Gastrocnemius medialis (tissue), 4 donors: Measurements from ENCODE around the gene COQ2.

Experiments used
- POLR2A ChIP-seq, 2 donors: fragments of 450-650 bp; IDR thresholded peaks; one replicate each; pipeline ENCODE4 v1.6.1; 2017; ENCODE audit warnings: antibody characterized with exemption in 2 of 2, mild to moderate bottlenecking in 2 of 2, moderate library complexity in 2 of 2
- TF ChIP-seq, protein P1 (sequence below), 5 experiments: fragments of 450-650 bp in 3 of 5; fragments of 200-600 bp in 2 of 5; sonication (generic) in 2 of 5; IDR thresholded peaks in 4 of 5; conservative IDR thresholded peaks in 1 of 5; 1 replicate in 4 of 5; 2 replicates in 1 of 5; pipeline ENCODE4 v1.5.1; 2016 to 2019; ENCODE audit warnings: antibody characterized with exemption in 5 of 5, mild to moderate bottlenecking in 3 of 5, moderate library complexity in 3 of 5

DNA sequence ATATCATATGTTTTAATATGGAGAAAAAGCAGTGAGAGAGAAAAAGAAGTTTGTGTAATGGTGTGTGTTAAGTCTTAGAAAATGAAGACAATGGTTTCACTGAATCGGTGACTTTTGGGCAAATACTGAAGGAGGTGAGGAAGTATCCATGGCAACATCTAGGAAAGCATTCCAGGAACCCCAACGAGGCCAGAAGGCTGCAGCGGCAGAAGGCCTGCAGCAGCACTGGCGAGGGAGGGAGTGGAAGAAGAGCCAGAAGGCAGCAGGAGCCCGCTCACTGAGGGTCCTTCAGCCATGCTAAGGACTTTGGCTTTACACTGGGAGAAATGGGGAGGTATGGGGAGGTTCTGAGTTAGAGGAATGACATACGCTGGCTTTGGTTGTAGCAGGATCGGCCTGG is 26.8 kb downstream of the COQ2 start:
- TF ChIP-seq, protein P1, sequence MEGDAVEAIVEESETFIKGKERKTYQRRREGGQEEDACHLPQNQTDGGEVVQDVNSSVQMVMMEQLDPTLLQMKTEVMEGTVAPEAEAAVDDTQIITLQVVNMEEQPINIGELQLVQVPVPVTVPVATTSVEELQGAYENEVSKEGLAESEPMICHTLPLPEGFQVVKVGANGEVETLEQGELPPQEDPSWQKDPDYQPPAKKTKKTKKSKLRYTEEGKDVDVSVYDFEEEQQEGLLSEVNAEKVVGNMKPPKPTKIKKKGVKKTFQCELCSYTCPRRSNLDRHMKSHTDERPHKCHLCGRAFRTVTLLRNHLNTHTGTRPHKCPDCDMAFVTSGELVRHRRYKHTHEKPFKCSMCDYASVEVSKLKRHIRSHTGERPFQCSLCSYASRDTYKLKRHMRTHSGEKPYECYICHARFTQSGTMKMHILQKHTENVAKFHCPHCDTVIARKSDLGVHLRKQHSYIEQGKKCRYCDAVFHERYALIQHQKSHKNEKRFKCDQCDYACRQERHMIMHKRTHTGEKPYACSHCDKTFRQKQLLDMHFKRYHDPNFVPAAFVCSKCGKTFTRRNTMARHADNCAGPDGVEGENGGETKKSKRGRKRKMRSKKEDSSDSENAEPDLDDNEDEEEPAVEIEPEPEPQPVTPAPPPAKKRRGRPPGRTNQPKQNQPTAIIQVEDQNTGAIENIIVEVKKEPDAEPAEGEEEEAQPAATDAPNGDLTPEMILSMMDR (IDR thresholded peaks at IDR 0.05 in 4 of 5, conservative IDR thresholded peaks at IDR 0.05 in 1 of 5), result no peak
- no peak for TF ChIP-seq POLR2A (IDR thresholded peaks at IDR 0.05)
